PC-9 (cell line): Measurements from ENCODE around the gene COX4I2. TPM values are rescaled to one million over a fixed set of nuclear protein-coding genes. Genes with fewer than 3 reads are reported as not detected.

Experiments
- BruUV-seq: library from RNA; stranded (reverse); fragments of 400-500 nt; replicated peaks from 2 replicates; lab custom pipeline; 2021; lab: Mats Ljungman, UMichigan
- CTCF ChIA-PET: fragments of 300-600 bp; sonication (Branson Sonifier 250); formaldehyde crosslinking; loops from one replicate; lab custom pipeline; 2022; ENCODE audit warnings: antibody characterized with exemption; lab: Charles Lee
- POLR2A ChIA-PET: fragments of 300-600 bp; sonication (Branson Sonifier 250); formaldehyde crosslinking; loops from one replicate; lab custom pipeline; 2022; ENCODE audit warnings: antibody characterized with exemption; ENCODE audit not compliant: unreplicated experiment; lab: Charles Lee
- DNase-seq, 2 experiments: peaks; one replicate each; pipeline versions ENCODE4 v3.0.0 to v3.0.0-alpha.2; 2015 to 2022; ENCODE audit warnings: mixed read lengths in 1 of 2
- H2AFZ ChIP-seq: fragments of 200-600 bp; sonication (generic); 2 replicates; pipeline ENCODE4 v1.8.1; 2017; ENCODE audit warnings: antibody characterized with exemption
- H3F3A ChIP-seq: fragments of 200-600 bp; sonication (generic); 2 replicates; pipeline ENCODE4 v1.8.1; 2017; ENCODE audit warnings: antibody characterized with exemption, mild to moderate bottlenecking, low read depth; ENCODE audit not compliant: insufficient read depth
- H3K27ac ChIP-seq: fragments of 200-600 bp; sonication (generic); 2 replicates; pipeline ENCODE4 v1.6.1; 2016; ENCODE audit warnings: mixed run types
- H3K27me3 ChIP-seq: fragments of 200-600 bp; sonication (generic); 2 replicates; pipeline ENCODE4 v1.6.1; 2016; ENCODE audit warnings: low read depth, mixed run types; ENCODE audit not compliant: insufficient read depth
- H3K36me3 ChIP-seq: fragments of 200-600 bp; sonication (generic); 2 replicates; pipeline ENCODE4 v1.6.1; 2016; ENCODE audit warnings: low read depth, mixed run types
- H3K4me1 ChIP-seq: fragments of 200-600 bp; sonication (generic); replicated peaks from 2 replicates; pipeline ENCODE4 v1.6.1; 2016; ENCODE audit warnings: mixed run types; ENCODE audit not compliant: insufficient read depth
- H3K4me2 ChIP-seq: fragments of 200-600 bp; sonication (generic); 2 replicates; pipeline ENCODE4 v1.6.1; 2017; ENCODE audit warnings: mixed run types
- H3K4me3 ChIP-seq: fragments of 200-600 bp; sonication (generic); 2 replicates; pipeline ENCODE4 v1.6.1; 2016; ENCODE audit warnings: mixed run types
- H3K79me2 ChIP-seq: fragments of 200-600 bp; sonication (generic); 2 replicates; pipeline ENCODE4 v1.6.1; 2017; ENCODE audit warnings: low read depth, mixed run types
- H3K9me2 ChIP-seq: fragments of 200-600 bp; sonication (generic); 2 replicates; pipeline ENCODE4 v1.8.1; 2017; ENCODE audit warnings: mild to moderate bottlenecking; ENCODE audit not compliant: insufficient read depth
- H3K9me3 ChIP-seq: fragments of 200-600 bp; sonication (generic); 2 replicates; pipeline ENCODE4 v1.8.1; 2016; ENCODE audit warnings: low read depth; ENCODE audit not compliant: insufficient read depth
- H4K20me1 ChIP-seq: fragments of 200-600 bp; sonication (generic); 2 replicates; pipeline ENCODE4 v1.8.1; 2017; ENCODE audit not compliant: insufficient read depth
- CTCF ChIP-seq: fragments of 200-600 bp; sonication (generic); conservative IDR thresholded peaks from 2 replicates; pipeline ENCODE4 v1.6.1; 2017; ENCODE audit warnings: mixed run types, antibody characterized with exemption, mild to moderate bottlenecking, moderate library complexity
- EZH2 ChIP-seq: fragments of 200-600 bp; sonication (generic); IDR thresholded peaks from 2 replicates; pipeline ENCODE4 v1.8.0; 2017; ENCODE audit warnings: antibody characterized with exemption, low read depth
- intact Hi-C: fragments of 100-400 bp; cut with micrococcal nuclease; formaldehyde crosslinking; loops from one replicate; pipeline ENCODE4 v1.10.0; 2022; ENCODE audit not compliant: unreplicated experiment
- total RNA-seq: library from RNA; stranded (reverse); gene quantifications from 2 replicates; pipeline ENCODE4 v1.2.3, GENCODE V29; 2021

The COX4I2 gene
- total RNA-seq, 1 experiment from 2014 or later: not detected

- H3K4me1 ChIP-seq: no peaks in the 10 kb centered on the region
- H3K9me3 ChIP-seq: no peaks in the 10 kb centered on the region
- H3F3A ChIP-seq: no peaks in the 10 kb centered on the region
- DNase-seq: no peak
- no peak overlapping the region for H3K4me2 ChIP-seq
- TF ChIP-seq CTCF (no peak), EZH2 (no peak)
- H3K4me3 ChIP-seq: no peak overlapping the region
- no peak overlapping the region for H3K27ac ChIP-seq
- intact Hi-C loops: no loop called here
- H3K27me3 ChIP-seq: no peaks in the 10 kb centered on the region
- H3K36me3 ChIP-seq: no peaks in the 10 kb centered on the region
- no peaks in the 10 kb centered on the region for H3K9me2 ChIP-seq
- H4K20me1 ChIP-seq: no peaks in the 10 kb centered on the region
- no TSS peak for BruUV-seq
- no peaks in the 10 kb centered on the region for H3K79me2 ChIP-seq
- ChIA-PET CTCF (interaction anchor here (0.6 to 0.7 kb wide), 2 partner anchors 32 to 94 kb away, joined by 4 to 6 read pairs; no protein-coding TSS in a partner anchor), POLR2A (no interaction called here)
- H2AFZ ChIP-seq: no peak overlapping the region
Observed at GRCh38 chr20:31630187-31630790, 7.4 kb upstream of the COX4I2 start.

- no peak for DNase-seq
- Histone ChIP-seq H3K4me2 (no peak overlapping the region), H3K9me2 (no peaks in the 10 kb centered on the region), H3K36me3 (no peaks in the 10 kb centered on the region), H2AFZ (no peak overlapping the region), H4K20me1 (no peaks in the 10 kb centered on the region), H3K9me3 (no peaks in the 10 kb centered on the region), H3K27me3 (no peaks in the 10 kb centered on the region), H3K4me1 (no peaks in the 10 kb centered on the region), H3F3A (no peaks in the 10 kb centered on the region), H3K79me2 (no peaks in the 10 kb centered on the region), H3K27ac (no peak overlapping the region), H3K4me3 (no peak overlapping the region)
- intact Hi-C loops: no loop called here
- TF ChIP-seq EZH2 (no peak), CTCF (no peak)
- POLR2A ChIA-PET: no interaction called here
- CTCF ChIA-PET: interaction anchor here (0.6 to 1.4 kb wide), 2 partner anchors 130 to 294 kb away, joined by 7 to 9 read pairs; no protein-coding TSS in a partner anchor
- no TSS peak for BruUV-seq
Observed at GRCh38 chr20:31632548-31633338, 5.0 kb upstream of the COX4I2 start.

- TF ChIP-seq CTCF (no peak), EZH2 (no peak)
- Histone ChIP-seq H3K27me3 (no peaks in the 10 kb centered on the region), H3K27ac (no peak overlapping the region), H2AFZ (no peak overlapping the region), H3K9me2 (no peaks in the 10 kb centered on the region), H3K36me3 (no peaks in the 10 kb centered on the region), H3F3A (no peaks in the 10 kb centered on the region), H3K4me2 (no peak overlapping the region), H3K4me3 (no peak overlapping the region), H3K79me2 (no peaks in the 10 kb centered on the region), H3K9me3 (no peaks in the 10 kb centered on the region), H3K4me1 (no peaks in the 10 kb centered on the region), H4K20me1 (no peaks in the 10 kb centered on the region)
- ChIA-PET POLR2A (interaction anchor here (0.6 kb wide), 1 partner anchor 308 kb away, joined by 4 read pairs; no protein-coding TSS in a partner anchor), CTCF (interaction anchor here (0.5 to 1.9 kb wide), 25 partner anchors 10 to 1189 kb away, joined by 3 to 28 read pairs (median 5); no protein-coding TSS in a partner anchor)
- intact Hi-C loops: no loop called here
- DNase-seq: no peak
- no TSS peak for BruUV-seq
Observed at GRCh38 chr20:31633339-31633914, 4.3 kb upstream of the COX4I2 start.
